CD4-positive, alpha-beta T cell treated with Interleukin-6 for 4 hours (primary cell): Measurements from ENCODE around the gene PON2.
A peak's percentile ranks its signal among the peaks of the same experiment; 100 is the strongest.
"Not testable (repeated sequence)": the region's sequence is repeated elsewhere in the genome, so short reads cannot be mapped to it uniquely, and the experiment has no call there.

ENCODE experiments used
- DNase-seq: peaks from one replicate; pipeline ENCODE4 v3.0.0-alpha.2; 2020; ENCODE audit warnings: mixed read lengths

PON2 gene

GRCh38 chr7:95434557-95435421 is at the start of gene PON2:
Gene PON2 (minus strand): TSS chr7:95435028. CDS start chr7:95434951, 77 bp downstream.
- DNase-seq: peak; percentile 54

DNA sequence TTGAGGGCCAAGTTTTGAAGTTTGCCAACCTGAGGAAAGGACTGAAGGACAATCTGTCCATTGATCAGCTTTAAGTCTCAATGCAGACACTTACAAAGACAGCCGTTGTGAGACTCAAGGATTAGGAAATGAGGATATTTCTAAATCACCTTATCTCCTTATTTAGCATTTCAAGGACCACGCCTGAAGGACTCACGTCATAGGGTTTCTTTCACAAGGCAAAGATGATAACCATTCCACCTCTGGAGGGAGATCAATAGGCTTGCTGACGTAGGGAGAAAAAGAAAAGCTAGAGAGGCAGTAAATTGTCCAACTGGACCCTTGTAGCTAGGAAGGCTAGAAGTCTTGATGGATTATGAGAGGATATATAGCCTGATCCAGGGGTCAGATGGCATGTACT is 47.6 kb upstream of the PON2 start:
- no peak for DNase-seq

DNA sequence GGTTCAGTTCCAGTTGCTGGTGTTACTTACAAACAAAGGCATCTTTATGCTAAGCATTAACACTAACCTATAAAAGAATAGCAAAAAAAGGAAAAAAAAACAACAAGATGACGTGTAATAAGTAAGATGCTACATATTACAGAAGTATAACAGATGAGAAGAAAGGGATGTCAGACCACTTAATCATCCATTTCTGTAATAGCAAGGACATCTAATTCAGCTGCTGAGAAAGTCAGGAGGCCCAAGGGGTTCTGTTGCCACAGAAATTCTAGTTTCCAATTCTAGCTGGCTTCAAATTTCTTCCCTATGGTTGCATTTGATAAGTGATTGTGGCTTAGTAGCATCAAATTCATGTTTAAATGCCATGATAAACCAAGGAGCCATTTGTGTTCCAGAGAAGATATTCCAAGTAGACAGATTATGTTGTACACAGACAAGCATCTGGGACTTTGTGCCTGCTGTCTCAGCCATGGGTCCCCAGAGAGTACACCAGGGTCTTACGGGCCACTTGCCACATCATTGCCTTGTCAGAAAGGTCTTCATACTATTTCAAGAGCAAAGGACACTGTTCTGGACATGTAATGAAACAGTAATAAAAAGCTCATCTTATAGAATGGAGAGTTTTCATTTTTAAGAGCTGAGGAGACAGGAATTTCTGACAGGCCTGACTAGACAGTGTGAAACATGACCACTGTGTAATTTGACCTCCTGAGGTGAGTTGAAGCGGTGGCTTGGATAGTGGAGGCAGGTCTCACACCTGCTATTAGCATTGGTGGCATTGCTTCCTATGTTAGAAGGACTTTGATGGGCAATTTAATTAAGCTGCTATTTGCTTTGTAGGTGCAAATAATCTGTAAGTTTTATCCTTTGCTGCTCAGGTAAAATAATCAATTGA is 46.7 kb upstream of the PON2 start:
- DNase-seq: no peak

GRCh38 chr7:95479992-95480624 is 45.3 kb upstream of the PON2 start:
- DNase-seq: no peak

GRCh38 chr7:95478272-95479037 is 43.6 kb upstream of the PON2 start:
- no peak for DNase-seq

DNA sequence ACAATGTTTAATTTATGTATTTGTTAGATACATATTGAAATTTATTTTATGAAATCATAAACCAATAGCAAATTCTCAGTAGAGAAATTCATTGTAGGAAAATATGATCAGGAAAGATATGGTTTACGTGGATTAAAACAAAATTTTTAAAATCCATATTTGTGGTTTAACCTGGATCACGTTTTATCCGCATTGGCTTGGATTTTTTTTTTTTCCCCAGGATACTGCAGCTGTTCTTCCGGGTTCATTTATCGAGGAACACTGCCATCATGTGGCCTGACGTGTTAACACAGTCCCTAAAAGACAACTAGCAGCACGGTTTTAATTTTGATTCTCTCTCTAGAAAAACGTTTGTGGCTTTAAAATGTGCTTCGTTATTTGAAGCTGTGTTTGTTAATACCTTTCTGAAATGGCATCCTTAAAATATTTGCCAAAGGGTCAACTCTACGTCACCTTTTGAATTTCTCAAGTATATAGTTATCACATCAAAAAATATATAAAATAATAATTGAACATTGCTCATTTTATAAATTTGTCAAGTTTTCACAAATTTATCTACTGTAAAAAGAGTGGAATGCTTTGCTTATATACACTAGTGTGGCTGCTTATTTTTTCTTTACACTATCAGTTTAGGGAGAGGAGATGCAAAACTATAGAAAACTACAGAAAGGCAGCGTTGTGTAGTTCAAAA is 42.2 kb upstream of the PON2 start:
- peak; percentile 53 for DNase-seq

DNA sequence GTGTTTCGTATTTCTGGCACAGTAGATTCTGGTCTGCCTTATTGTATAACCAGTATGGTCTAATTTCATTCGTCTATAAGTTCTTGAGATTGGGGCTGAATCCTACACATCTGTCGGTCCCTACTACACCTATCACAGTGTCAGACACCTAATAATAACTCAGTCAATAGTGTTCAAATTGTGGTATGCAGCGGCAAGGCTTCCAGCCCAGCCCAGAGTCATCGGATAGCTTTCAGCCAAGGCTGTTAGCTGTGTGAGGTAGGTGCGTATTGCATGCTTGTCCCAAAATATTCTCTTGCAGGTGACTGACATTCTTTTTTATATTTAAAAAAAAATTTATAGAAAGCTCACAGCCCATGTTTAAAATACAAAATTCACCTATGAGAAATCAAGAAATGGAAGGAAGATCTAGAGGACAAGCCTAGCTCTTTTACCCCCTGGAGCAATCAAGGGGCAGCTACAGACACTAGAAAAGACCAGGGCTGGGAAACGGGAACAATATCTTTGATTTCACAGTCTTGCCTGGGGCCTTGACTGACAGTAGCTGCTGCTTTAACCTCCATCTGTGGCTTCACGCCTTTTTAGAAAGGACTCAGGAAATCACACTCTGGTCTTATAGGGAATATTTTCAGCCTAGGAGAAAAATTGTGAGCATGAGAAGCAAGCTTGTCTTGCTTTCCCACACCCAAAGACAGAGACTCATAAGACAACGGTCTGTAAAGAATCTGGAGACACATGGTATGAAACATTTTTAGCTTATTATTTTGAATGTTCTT is 41.4 kb upstream of the PON2 start:
- DNase-seq: no peak

DNA sequence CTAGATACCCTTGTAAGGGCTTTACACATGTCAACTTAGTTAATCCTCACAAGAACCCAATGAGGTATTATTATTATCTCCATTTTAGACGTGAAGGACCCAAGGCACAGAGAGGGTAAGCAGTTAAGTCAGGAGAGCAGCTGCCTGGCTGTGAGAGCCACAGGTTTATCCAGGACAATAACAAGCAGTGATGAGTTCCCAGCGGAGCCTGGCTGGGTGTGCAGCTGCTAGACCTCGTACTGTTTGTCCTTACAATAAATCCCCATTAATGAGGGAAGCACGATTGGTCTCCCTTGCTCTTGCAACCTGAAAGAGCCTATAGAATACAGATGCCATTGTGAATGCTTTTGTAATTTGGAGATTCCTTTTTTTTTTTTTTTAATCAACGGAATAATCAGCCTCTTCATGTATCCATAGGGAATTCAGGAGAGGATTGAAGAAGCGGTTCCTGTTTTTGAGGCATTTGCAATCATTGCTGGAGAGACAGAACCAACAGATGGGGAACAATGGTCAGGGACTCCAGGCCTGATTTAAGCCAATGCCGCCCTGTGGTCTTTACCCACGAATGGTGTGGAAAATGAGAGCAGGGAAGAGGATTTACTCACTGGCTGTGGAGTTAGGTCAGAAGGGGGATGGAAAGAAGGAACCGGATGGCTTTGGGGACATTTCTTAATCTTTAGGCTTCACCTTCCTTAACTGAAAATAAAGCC is 38.6 kb upstream of the PON2 start:
- DNase-seq: no peak

GRCh38 chr7:95472581-95473161 is 37.8 kb upstream of the PON2 start:
- no peak for DNase-seq

DNA sequence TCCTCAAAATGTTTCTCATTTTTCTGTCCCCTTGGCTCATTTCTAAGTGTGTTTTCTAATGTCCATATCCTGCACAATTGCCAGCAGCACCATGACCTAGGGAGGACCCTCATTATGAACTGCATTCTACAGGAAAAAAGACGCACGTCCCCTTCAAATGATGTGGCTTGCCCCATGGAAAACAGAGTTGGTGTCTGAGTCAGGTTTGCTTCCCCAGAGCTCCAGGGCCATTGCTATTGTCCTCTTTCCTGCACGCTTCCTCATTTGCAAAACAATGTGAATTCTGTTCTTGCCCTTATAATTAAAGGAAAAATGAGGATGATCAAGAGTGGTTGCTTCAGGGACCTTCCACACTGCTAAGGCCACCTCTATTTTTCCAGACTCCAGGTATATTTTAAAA is 36.2 kb upstream of the PON2 start:
- no peak for DNase-seq

DNA sequence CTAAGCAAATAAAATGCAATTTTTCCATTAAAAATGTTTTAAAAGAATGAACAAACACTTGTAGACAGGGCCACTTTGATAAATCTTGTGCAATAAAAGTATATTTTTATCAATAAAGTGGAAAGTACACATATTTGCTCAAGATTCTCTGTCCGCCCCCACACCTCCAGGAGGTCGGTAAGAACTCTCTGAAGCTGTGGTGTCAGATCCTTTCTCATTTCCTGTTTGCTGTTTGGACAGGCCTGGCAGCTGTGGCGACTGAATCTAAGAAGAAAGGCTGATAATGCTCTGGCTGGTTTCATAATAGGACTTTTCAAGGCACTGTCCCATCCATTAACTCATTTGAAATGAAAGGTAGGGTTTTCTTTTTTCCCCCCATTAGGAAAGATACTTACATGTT is 35.6 kb upstream of the PON2 start:
- no peak for DNase-seq

DNA sequence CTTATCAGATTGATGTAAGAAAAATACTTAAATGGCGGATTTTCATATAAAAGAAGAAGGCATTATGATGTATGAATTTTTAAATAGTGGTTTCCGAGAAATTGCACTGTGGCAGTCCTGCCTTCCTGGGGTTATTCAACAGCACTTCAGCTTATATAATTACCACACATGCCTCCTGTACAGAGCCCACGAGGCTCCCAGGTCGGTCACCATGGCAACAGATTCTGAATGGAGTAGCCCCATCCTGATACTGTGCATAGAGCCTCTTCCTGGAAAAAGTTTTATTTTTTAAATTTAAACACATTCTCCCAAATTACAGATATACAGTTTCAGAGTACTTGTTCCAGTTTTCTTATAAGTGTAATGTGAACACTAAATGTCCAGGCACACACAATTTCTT is 35.0 kb upstream of the PON2 start:
- no peak for DNase-seq

- DNase-seq: no peak
These were observed 34.4 kb upstream of the PON2 start for GRCh38 chr7:95469187-95469586.

- DNase-seq: no peak
These were observed 33.2 kb upstream of the PON2 start for GRCh38 chr7:95467912-95468607.

DNA sequence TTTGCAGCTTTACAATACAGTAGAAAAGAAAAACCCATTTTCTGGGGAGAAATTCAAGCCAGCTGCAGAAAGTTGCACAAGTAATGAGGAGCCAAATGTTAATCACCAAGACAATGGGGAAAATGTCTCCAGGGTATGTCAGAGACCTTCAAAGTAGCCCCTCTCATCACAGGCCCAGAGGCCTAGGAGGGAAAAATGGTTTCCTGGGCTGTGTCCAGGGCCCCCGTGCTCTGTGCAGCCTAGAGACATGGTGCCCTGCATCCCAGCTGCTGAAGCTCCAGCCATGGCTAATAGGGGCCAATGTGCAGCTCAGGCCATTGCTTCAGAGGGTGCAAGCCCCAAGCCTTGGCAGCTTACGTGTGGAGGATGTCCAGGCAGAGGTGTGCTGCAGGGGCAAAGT is 25.8 kb upstream of the PON2 start:
- not testable (repeated sequence) for DNase-seq

GRCh38 chr7:95457947-95458346 is 23.1 kb upstream of the PON2 start:
- no peak for DNase-seq

- no peak for DNase-seq
These were observed 19.7 kb upstream of the PON2 start for GRCh38 chr7:95454438-95455045.

DNA sequence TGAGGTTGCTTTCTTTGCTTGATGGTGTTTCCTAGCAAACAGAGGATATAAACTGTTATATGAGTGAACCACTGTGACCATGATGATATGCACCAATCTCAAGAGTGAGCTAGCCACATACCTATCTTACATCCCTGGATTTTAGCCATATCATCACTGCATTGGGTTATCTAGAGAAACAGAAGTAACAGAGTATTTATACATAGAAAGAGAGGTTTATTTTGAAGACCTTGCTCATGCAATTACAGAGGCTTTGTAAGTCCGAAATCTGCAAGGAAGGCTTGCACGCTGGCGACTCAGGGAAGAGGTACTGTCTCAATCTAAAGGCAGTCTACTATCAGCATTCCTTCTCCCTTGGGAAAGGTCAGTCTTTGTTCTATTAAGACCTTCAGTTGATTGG is 11.8 kb upstream of the PON2 start:
- DNase-seq: no peak

GRCh38 chr7:95444796-95445195 is 10.0 kb upstream of the PON2 start:
- DNase-seq: no peak
